ENCODE measurements around the gene ABR.

GRCh38 chr17:1095853-1096173, 84.0 kb downstream of the ABR start:
- TF ChIP-seq CTCF (IDR thresholded peaks at IDR 0.05) (no peak), POLR2A (IDR thresholded peaks at IDR 0.05) (no peak), EP300 (IDR thresholded peaks at IDR 0.05) (no peak)
